Activated CD4-positive, alpha-beta memory T cell treated with anti-CD3 and anti-CD28 coated beads for 36 hours (primary cell): Measurements from ENCODE around the gene BMF. TPM values are rescaled to one million over a fixed set of nuclear protein-coding genes. Genes with fewer than 3 reads are reported as not detected.
"Not testable (repeated sequence)": the region's sequence is repeated elsewhere in the genome, so short reads cannot be mapped to it uniquely, and the experiment has no call there.

Experiments used
- CTCF ChIA-PET: fragments of 350-600 bp; sonication (Branson Sonifier 250); formaldehyde crosslinking; loops from one replicate; lab custom pipeline; 2021; ENCODE audit warnings: antibody characterized with exemption, inconsistent platforms; lab: Charles Lee
- POLR2A ChIA-PET: fragments of 350-600 bp; sonication (Branson Sonifier 250); formaldehyde crosslinking; loops from one replicate; lab custom pipeline; 2021; ENCODE audit warnings: antibody characterized with exemption; lab: Charles Lee
- DNase-seq: peaks from one replicate; pipeline ENCODE4 v3.0.0-alpha.2; 2020
- H3K27ac Mint-ChIP-seq: one replicate; pipeline ENCODE4 v1.8.0; 2021; ENCODE audit warnings: mixed read lengths
- H3K27me3 Mint-ChIP-seq: one replicate; pipeline ENCODE4 v1.8.0; 2021; ENCODE audit warnings: mixed read lengths
- H3K36me3 Mint-ChIP-seq: one replicate; pipeline ENCODE4 v1.8.0; 2021; ENCODE audit warnings: mixed read lengths
- H3K4me1 Mint-ChIP-seq: one replicate; pipeline ENCODE4 v1.8.0; 2021; ENCODE audit warnings: low read depth, mixed read lengths
- H3K4me3 Mint-ChIP-seq: one replicate; pipeline ENCODE4 v1.8.0; 2021; ENCODE audit warnings: mild to moderate bottlenecking, mixed read lengths
- H3K9me3 Mint-ChIP-seq: one replicate; pipeline ENCODE4 v1.8.0; 2021; ENCODE audit warnings: mixed read lengths
- intact Hi-C: fragments of 100-400 bp; cut with micrococcal nuclease; formaldehyde crosslinking; loops from one replicate; pipeline ENCODE4 v1.15.1; 2023
- total RNA-seq, 2 experiments: library from RNA; stranded (reverse); gene quantifications; one replicate each; pipeline ENCODE4 v1.2.3, GENCODE V29; 2021

The BMF gene
- total RNA-seq, 2 experiments from 2014 or later = 6.9 to 7.3 TPM

DNA sequence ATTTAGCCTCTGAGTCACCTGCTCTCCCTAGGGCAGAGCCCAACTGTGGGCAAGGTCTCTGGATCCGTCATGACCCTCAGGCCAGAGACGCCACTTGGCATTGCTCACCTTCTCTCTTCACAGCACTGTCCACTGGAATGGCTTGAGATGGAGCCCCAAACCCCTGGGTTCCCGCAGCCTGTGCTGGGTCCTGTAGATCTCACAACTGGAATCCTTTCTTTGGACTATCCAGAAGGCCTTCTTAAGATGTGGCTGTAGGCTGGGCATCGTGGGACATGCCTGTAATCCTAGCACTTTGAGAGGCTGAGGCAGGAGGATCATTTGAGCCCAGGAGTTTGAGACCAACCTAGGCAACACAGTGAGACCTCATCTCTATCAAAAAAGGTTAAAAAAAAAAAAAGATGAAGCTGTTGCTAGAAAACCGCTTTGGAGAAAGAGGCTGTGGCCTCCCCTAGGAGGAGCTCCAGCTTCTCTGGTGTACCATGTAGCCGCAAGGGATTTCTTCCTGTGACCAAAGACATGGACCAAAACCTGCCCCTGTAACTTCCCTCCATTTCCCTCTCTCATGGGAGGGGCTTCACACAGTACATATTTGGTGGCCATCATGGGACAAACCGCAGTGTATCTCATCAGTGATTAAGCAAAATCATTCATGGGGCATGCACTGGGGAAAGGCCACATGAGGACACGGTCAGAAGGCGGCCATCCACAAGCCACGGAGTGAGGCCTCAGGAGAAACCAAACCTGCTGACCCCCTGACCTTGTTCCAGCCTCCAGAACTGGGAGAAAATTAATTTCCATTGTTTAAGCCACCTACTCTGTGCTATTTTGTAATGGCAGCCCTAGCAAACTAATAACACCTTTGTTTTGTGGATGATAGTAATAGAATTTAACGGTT is 28.9 kb upstream of the BMF start:
- H3K27ac Mint-ChIP-seq = no peak overlapping the region
- no peak for DNase-seq
- H3K4me1 Mint-ChIP-seq = no peaks in the 10 kb centered on the region
- ChIA-PET CTCF (interaction anchor here (0.9 to 1.0 kb wide), 2 partner anchors 19 to 142 kb away, joined by 3 read pairs; no protein-coding TSS in a partner anchor), POLR2A (no interaction called here)
- H3K9me3 Mint-ChIP-seq = no peaks in the 10 kb centered on the region
- peaks cover under 1% of the 10 kb centered on the region for H3K27me3 Mint-ChIP-seq
- intact Hi-C loops = no loop called here
- no peaks in the 10 kb centered on the region for H3K36me3 Mint-ChIP-seq
- H3K4me3 Mint-ChIP-seq = no peak overlapping the region

DNA sequence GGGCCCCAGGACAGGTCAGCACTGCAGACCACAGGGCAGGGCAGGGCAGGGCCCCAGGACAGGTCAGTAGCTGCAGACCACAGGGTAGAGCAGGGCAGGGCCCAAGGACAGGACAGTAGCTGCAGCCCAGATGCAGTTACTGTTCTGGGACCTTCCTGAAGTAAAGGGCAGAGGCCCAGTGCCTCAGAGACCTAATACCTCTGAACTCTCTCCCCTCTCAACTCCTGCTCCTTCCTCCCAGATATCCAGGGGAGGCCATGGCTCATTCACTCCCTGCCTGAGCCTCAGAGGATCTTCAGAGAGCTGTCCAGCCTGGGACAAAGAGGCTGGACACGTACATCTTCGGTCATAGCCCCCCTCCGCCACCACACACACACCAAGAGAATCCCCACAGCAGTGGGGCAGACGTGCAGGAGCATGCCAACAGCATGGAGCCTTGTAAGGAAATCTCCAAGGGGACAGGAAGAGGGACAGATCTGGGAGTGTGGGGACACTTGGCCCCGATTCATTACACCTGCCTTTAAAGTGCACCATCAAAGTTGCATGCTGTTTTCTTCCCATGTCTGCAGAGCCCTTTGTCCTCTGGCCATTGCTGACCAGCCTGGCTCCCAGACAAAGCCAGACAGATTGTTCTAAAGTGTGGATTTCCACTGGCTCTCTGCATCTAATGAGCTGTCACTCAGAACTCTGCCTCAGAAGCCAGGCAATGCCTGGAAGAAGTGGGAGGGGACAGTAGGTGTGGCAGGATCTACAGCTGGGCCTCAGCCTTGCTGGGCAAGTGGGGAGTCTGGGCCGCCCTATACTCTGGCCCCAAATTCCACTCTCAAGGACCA is 28.0 kb upstream of the BMF start:
- POLR2A ChIA-PET = no interaction called here
- intact Hi-C loops = no loop called here
- CTCF ChIA-PET = interaction anchor here (1.0 kb wide), 1 partner anchor 143 kb away, joined by 3 read pairs; no protein-coding TSS in a partner anchor

DNA sequence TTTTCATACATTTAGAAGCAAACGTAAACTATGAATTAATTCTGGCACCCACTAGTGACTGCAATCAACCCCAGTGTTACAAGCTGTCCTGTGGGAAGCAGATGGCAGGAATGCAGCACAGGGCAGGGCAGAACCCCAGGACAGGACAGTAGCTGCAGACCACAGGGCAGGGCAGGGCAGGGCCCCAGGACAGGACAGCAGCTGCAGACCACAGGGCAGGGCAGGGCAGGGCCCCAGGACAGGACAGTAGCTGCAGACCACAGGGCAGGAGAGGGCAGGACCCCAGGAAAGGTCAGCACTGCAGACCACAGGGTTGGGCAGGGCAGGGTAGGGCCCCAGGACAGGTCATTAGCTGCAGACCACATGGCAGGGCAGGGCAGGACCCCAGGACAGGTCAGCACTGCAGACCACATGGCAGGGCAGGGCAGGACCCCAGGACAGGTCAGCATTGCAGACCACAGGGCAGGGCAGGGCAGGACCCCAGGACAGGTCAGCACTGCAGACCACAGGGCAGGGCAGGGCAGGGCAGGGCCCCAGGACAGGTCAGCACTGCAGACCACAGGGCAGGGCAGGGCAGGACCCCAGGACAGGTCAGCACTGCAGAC is 27.3 kb upstream of the BMF start:
- H3K9me3 Mint-ChIP-seq, DNase-seq, H3K4me3 Mint-ChIP-seq, POLR2A ChIA-PET, H3K27me3 Mint-ChIP-seq, intact Hi-C loops, H3K4me1 Mint-ChIP-seq, H3K36me3 Mint-ChIP-seq, CTCF ChIA-PET, H3K27ac Mint-ChIP-seq: not testable (repeated sequence)

More for the DNA sequence above, 28.0 kb upstream of the BMF start:
- no peak overlapping the region for H3K4me3 Mint-ChIP-seq
- H3K27ac Mint-ChIP-seq = no peak overlapping the region
- H3K27me3 Mint-ChIP-seq = peaks cover 2% of the 10 kb centered on the region
- H3K36me3 Mint-ChIP-seq = no peaks in the 10 kb centered on the region
- no peaks in the 10 kb centered on the region for H3K4me1 Mint-ChIP-seq
- no peak for DNase-seq
- H3K9me3 Mint-ChIP-seq = no peaks in the 10 kb centered on the region

DNA sequence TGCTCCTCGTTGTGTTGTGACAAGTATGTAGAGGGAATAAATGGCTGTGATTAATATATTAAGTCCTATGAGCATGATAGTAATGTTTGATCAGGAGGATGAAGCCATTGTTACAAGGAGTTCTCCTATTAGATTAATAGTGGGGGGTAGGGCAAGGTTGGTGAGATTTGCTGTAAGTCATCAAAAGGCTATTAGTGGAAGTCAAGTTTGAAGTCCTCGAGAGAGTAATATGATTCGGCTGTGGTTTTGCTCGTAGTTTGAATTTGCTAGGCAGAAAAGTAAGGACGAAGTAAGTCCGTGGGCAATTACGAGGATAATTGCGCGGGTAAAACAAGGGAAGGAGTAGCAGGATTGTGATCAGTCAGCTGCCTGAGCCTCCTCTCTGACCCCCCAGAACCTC is 26.2 kb upstream of the BMF start:
- ChIA-PET CTCF (interaction anchor here (1.6 kb wide), 1 partner anchor 30 kb away, joined by 7 read pairs; no protein-coding TSS in a partner anchor), POLR2A (no interaction called here)
- Mint-ChIP-seq H3K9me3 (no peaks in the 10 kb centered on the region), H3K36me3 (no peaks in the 10 kb centered on the region), H3K4me1 (no peaks in the 10 kb centered on the region), H3K4me3 (no peak overlapping the region), H3K27me3 (peaks cover 6% of the 10 kb centered on the region), H3K27ac (no peak overlapping the region)
- no peak for DNase-seq
- intact Hi-C loops = no loop called here

DNA sequence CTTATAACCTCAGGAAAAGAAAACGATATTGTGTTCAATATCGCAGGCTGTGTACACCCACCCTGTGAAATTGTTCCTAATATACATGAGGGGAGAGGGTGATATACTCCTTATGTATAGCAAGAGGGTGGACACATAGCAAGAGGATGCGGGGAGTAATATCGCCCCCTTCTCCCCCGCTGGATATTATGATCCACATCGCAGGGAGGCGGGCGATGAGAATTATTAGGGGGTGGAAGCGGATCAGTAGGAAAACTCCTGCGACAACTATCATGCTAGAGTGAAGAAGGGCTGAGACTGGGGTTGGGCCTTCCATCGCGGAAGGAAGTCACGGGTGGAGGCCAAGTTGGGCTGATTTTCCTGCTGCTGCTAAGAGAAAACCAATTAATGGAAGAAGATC is 24.9 kb upstream of the BMF start:
- ChIA-PET CTCF (interaction anchor here (1.6 kb wide), 1 partner anchor 29 kb away, joined by 7 read pairs; no protein-coding TSS in a partner anchor), POLR2A (no interaction called here)
- Mint-ChIP-seq H3K27me3 (peaks cover 13% of the 10 kb centered on the region), H3K9me3 (no peaks in the 10 kb centered on the region), H3K4me3 (no peak overlapping the region), H3K27ac (no peak overlapping the region), H3K4me1 (no peaks in the 10 kb centered on the region), H3K36me3 (no peaks in the 10 kb centered on the region)
- DNase-seq = no peak
- intact Hi-C loops = no loop called here

DNA sequence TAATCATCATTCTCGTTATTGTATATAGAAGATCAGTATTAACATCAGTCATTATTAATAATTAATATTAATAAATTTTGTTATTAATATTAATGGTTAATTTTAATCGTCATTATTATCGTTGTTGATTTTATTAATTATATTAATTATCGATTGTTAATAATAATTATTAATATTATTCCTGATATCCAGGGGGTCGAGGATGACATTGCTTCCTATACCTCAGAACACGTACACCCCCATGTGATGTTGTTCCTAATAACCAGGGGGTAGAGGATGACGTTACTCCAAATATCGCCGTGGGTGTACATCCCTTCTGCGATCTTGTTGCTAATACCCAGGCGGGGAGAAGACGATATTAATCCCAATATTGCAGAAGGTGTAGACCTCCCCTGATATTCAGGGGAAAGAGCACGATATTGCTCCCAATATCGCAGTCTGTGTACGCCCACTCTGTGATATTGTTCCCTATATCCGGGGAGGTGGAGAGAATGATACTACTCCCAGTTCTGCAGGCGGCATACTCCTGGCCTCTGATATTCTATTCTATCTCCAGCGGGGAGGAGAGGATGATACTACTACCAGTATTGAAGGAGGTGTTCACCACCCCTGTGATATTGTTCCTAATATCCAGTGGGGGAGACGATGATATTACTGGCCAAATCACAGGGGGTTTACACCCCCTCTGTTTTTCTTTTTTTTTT is 22.3 kb upstream of the BMF start:
- H3K27ac Mint-ChIP-seq = peak overlapping the region; percentile 39

DNA sequence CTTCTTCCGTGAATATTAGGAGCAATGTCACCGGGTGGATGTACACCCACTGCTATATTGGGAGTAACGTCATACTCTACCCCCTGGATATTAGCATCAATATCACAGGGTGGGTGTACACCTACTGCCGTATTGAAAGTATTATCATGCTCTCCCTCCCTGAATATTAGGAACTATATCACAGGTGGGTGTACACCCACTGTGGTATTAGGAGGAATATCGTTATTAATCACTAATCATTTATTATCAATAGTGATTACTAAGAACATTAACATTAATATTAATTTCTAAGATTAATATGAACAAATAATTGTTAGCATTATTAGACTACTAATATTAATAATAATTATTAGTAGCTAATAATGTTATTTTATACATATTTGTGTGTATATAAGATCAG is 21.4 kb upstream of the BMF start:
- no peaks in the 10 kb centered on the region for H3K9me3 Mint-ChIP-seq
- no peak overlapping the region for H3K4me3 Mint-ChIP-seq
- ChIA-PET CTCF (no interaction called here), POLR2A (no interaction called here)
- no peak overlapping the region for H3K27ac Mint-ChIP-seq
- H3K36me3 Mint-ChIP-seq = no peaks in the 10 kb centered on the region
- intact Hi-C loops = no loop called here
- H3K27me3 Mint-ChIP-seq = peaks cover 13% of the 10 kb centered on the region
- H3K4me1 Mint-ChIP-seq = no peaks in the 10 kb centered on the region
- no peak for DNase-seq

More for the DNA sequence above, 22.3 kb upstream of the BMF start:
- no peaks in the 10 kb centered on the region for H3K9me3 Mint-ChIP-seq
- ChIA-PET POLR2A (no interaction called here), CTCF (no interaction called here)
- H3K4me3 Mint-ChIP-seq = no peak overlapping the region
- peaks cover 13% of the 10 kb centered on the region for H3K27me3 Mint-ChIP-seq
- DNase-seq = no peak
- intact Hi-C loops = no loop called here
- no peaks in the 10 kb centered on the region for H3K36me3 Mint-ChIP-seq
- no peaks in the 10 kb centered on the region for H3K4me1 Mint-ChIP-seq

DNA sequence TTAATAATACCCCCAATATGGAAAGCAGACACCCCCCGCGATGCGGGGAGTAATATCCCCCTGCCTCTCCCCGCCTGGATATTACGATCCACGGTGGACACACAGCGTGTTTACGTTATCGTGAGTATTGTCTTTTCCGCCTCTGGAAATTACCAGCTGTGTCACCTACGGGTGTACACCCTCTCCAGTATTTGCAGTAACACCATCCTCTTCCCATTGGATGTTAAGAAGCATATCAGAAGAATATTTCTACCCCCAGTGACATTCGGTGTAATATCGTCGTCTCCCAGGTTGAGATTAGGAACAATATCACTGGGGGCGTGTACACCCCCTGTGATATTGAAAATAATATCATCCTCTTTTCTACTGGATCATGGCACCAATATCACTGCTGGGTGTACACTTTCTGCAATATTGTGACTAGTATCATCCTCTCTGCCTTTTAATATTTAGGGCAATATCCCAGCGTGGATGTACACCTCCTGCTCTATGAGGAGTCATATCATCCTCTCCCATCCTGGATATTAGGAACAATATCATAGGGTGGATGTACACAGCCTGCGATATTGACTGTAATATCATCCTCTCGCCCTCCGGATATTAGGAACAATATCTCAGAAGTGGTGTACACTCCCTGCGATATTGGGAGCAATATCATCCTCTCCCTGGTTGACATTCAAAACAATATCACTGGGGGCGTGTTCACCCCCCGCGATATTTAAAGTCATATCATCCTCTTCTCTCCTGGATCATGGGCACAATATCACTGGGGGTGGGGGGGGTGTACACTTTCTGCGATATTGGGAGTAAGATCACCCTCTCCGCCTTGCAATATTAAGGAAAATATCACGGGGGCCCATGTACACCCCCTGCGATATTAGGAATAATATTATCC is 20.3 kb upstream of the BMF start:
- ChIA-PET POLR2A (no interaction called here), CTCF (interaction anchor here (0.9 kb wide), 1 partner anchor 84 kb away, joined by 3 read pairs; no protein-coding TSS in a partner anchor)
- H3K36me3 Mint-ChIP-seq = no peaks in the 10 kb centered on the region
- H3K27me3 Mint-ChIP-seq = peaks cover 13% of the 10 kb centered on the region
- no peaks in the 10 kb centered on the region for H3K4me1 Mint-ChIP-seq
- H3K27ac Mint-ChIP-seq = peak overlapping the region; percentile 46
- H3K9me3 Mint-ChIP-seq = no peaks in the 10 kb centered on the region
- intact Hi-C loops = loop anchor here (1.0 to 5.0 kb wide), 3 partner anchors 20 to 82 kb away; partner anchors contain the start of gene BUB1B
- peak; percentile 48 for DNase-seq
- no peak overlapping the region for H3K4me3 Mint-ChIP-seq

DNA sequence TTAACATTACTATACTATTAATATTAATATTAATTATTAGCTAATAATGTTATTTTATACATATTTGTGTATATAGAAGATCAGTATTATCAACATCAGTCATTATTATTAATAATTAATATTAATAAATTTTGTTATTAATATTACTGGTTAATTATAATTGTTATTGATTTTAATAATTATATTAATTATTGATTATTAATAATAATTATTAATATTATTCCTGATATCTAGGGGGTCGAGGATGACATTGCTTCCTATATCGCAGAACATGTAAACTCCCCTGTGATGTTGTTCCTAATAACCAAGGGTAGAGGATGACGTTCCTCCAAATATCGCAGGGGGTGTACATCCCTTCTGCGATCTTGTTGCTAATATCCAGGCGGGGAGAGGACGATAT is 17.3 kb upstream of the BMF start:
- DNase-seq = no peak
- Mint-ChIP-seq H3K4me3 (no peak overlapping the region), H3K4me1 (no peaks in the 10 kb centered on the region), H3K27ac (no peak overlapping the region), H3K36me3 (no peaks in the 10 kb centered on the region), H3K27me3 (peaks cover 9% of the 10 kb centered on the region), H3K9me3 (no peaks in the 10 kb centered on the region)
- CTCF ChIA-PET = no interaction called here
- POLR2A ChIA-PET = no interaction called here
- intact Hi-C loops = loop anchor here (5.0 kb wide), 1 partner anchor 36 kb away; the partner anchor contains the start of gene BUB1B

DNA sequence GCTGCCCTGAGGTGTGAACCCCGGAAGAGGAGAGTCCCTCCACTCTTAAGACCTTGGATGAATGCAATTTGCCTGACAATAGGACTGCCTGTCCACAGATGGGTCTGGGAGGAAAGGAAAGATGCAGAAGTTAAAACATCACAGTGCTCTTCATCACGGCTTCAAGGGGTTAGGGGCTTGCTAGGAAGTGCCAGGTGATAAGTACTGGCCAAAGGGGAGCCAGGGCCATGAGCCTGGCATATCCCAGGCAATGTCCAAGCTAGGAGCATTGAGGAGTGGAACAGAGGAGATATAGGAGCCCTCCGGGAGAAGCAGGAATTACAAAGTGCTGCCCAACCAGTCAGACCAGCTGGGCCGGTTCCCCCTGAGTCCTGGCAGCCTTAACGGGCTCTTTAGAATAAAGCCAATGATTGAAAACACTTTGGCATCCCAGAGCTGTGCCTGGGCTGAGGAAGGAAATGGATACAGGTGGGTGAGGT is 16.2 kb upstream of the BMF start:
- H3K27ac Mint-ChIP-seq, DNase-seq, H3K9me3 Mint-ChIP-seq, H3K36me3 Mint-ChIP-seq, H3K4me1 Mint-ChIP-seq, H3K27me3 Mint-ChIP-seq, POLR2A ChIA-PET, H3K4me3 Mint-ChIP-seq: not testable (repeated sequence)
- CTCF ChIA-PET = interaction anchor here (1.2 to 1.8 kb wide), 3 partner anchors 11 to 79 kb away, joined by 3 to 6 read pairs (median 5); no protein-coding TSS in a partner anchor
- intact Hi-C loops = loop anchor here (5.0 kb wide), 1 partner anchor 37 kb away; the partner anchor contains the start of gene BUB1B
